ENCODE measurements around the gene THEM4.

The THEM4 gene

GRCh38 chr1:151840421-151840820, 68.9 kb downstream of the THEM4 start:
- Histone ChIP-seq H3K27me3 (ENCODE audit: insufficient read depth, low read length) (peaks cover 66% of the 10 kb centered on the region), H3K4me3 (ENCODE audit: low read length) (no peak overlapping the region), H3K9me3 (ENCODE audit: low read length) (no peaks in the 10 kb centered on the region), H3K4me1 (ENCODE audit: insufficient read depth, low read length) (peaks cover 3% of the 10 kb centered on the region), H2AFZ (ENCODE audit: low read depth, low read length) (no peak overlapping the region), H3K36me3 (ENCODE audit: insufficient read depth, low read length) (no peaks in the 10 kb centered on the region)

GRCh38 chr1:151839457-151840403, 69.6 kb downstream of the THEM4 start, which contains the start of gene C2CD4D:
C2CD4D (minus strand) TSS chr1:151839820; CDS start chr1:151838989, 831 bp downstream.
- no peaks in the 10 kb centered on the region for H3K36me3 ChIP-seq (ENCODE audit: insufficient read depth, low read length)
- no peaks in the 10 kb centered on the region for H3K9me3 ChIP-seq (ENCODE audit: low read length)
- H3K27me3 ChIP-seq (ENCODE audit: insufficient read depth, low read length): peaks cover 66% of the 10 kb centered on the region
- H3K4me1 ChIP-seq (ENCODE audit: insufficient read depth, low read length): peaks cover 3% of the 10 kb centered on the region
- H2AFZ ChIP-seq (ENCODE audit: low read depth, low read length): peak within 1 kb of the TSS; percentile 8
- peak within 1 kb of the TSS; percentile 10 for H3K4me3 ChIP-seq (ENCODE audit: low read length)

GRCh38 chr1:151839082-151839412, 70.3 kb downstream of the THEM4 start:
- Histone ChIP-seq H3K9me3 (ENCODE audit: low read length) (no peaks in the 10 kb centered on the region), H3K27me3 (ENCODE audit: insufficient read depth, low read length) (peaks cover 64% of the 10 kb centered on the region), H3K4me3 (ENCODE audit: low read length) (no peak overlapping the region), H2AFZ (ENCODE audit: low read depth, low read length) (no peak overlapping the region), H3K4me1 (ENCODE audit: insufficient read depth, low read length) (peaks cover 3% of the 10 kb centered on the region), H3K36me3 (ENCODE audit: insufficient read depth, low read length) (no peaks in the 10 kb centered on the region)

GRCh38 chr1:151838222-151839081, 70.9 kb downstream of the THEM4 start:
- Histone ChIP-seq H3K4me1 (ENCODE audit: insufficient read depth, low read length) (peaks cover 3% of the 10 kb centered on the region), H3K27me3 (ENCODE audit: insufficient read depth, low read length) (peaks cover 68% of the 10 kb centered on the region), H3K4me3 (ENCODE audit: low read length) (peak overlapping the region; percentile 10), H3K9me3 (ENCODE audit: low read length) (no peaks in the 10 kb centered on the region), H2AFZ (ENCODE audit: low read depth, low read length) (no peak overlapping the region), H3K36me3 (ENCODE audit: insufficient read depth, low read length) (no peaks in the 10 kb centered on the region)

- no peaks in the 10 kb centered on the region for H3K9me3 ChIP-seq (ENCODE audit: low read length)
- no peaks in the 10 kb centered on the region for H3K36me3 ChIP-seq (ENCODE audit: insufficient read depth, low read length)
- peak overlapping the region; percentile 10 for H3K4me3 ChIP-seq (ENCODE audit: low read length)
- peaks cover 71% of the 10 kb centered on the region for H3K27me3 ChIP-seq (ENCODE audit: insufficient read depth, low read length)
- peaks cover 3% of the 10 kb centered on the region for H3K4me1 ChIP-seq (ENCODE audit: insufficient read depth, low read length)
- H2AFZ ChIP-seq (ENCODE audit: low read depth, low read length): no peak overlapping the region
Observed at GRCh38 chr1:151837884-151838221, 71.5 kb downstream of the THEM4 start.

- no peaks in the 10 kb centered on the region for H3K9me3 ChIP-seq (ENCODE audit: low read length)
- peaks cover 77% of the 10 kb centered on the region for H3K27me3 ChIP-seq (ENCODE audit: insufficient read depth, low read length)
- no peaks in the 10 kb centered on the region for H3K36me3 ChIP-seq (ENCODE audit: insufficient read depth, low read length)
- peaks cover 3% of the 10 kb centered on the region for H3K4me1 ChIP-seq (ENCODE audit: insufficient read depth, low read length)
- no peak overlapping the region for H3K4me3 ChIP-seq (ENCODE audit: low read length)
- no peak overlapping the region for H2AFZ ChIP-seq (ENCODE audit: low read depth, low read length)
Observed at GRCh38 chr1:151837197-151837596, 72.1 kb downstream of the THEM4 start.

GRCh38 chr1:151835596-151835995, 73.7 kb downstream of the THEM4 start:
- Histone ChIP-seq H2AFZ (ENCODE audit: low read depth, low read length) (no peak overlapping the region), H3K9me3 (ENCODE audit: low read length) (no peaks in the 10 kb centered on the region), H3K27me3 (ENCODE audit: insufficient read depth, low read length) (peaks cover 72% of the 10 kb centered on the region), H3K4me1 (ENCODE audit: insufficient read depth, low read length) (no peaks in the 10 kb centered on the region), H3K4me3 (ENCODE audit: low read length) (no peak overlapping the region), H3K36me3 (ENCODE audit: insufficient read depth, low read length) (no peaks in the 10 kb centered on the region)

GRCh38 chr1:151834239-151834638, 75.1 kb downstream of the THEM4 start:
- Histone ChIP-seq H3K9me3 (ENCODE audit: low read length) (no peaks in the 10 kb centered on the region), H3K4me3 (ENCODE audit: low read length) (no peak overlapping the region), H3K4me1 (ENCODE audit: insufficient read depth, low read length) (peaks cover 5% of the 10 kb centered on the region), H2AFZ (ENCODE audit: low read depth, low read length) (no peak overlapping the region), H3K27me3 (ENCODE audit: insufficient read depth, low read length) (peaks cover 58% of the 10 kb centered on the region), H3K36me3 (ENCODE audit: insufficient read depth, low read length) (no peaks in the 10 kb centered on the region)

- Histone ChIP-seq H3K4me1 (ENCODE audit: insufficient read depth, low read length) (peaks cover 13% of the 10 kb centered on the region), H2AFZ (ENCODE audit: low read depth, low read length) (no peak overlapping the region), H3K36me3 (ENCODE audit: insufficient read depth, low read length) (no peaks in the 10 kb centered on the region), H3K27me3 (ENCODE audit: insufficient read depth, low read length) (peaks cover 49% of the 10 kb centered on the region), H3K4me3 (ENCODE audit: low read length) (no peak overlapping the region), H3K9me3 (ENCODE audit: low read length) (no peaks in the 10 kb centered on the region)
Observed at GRCh38 chr1:151833172-151833900, 76.0 kb downstream of the THEM4 start.

- H3K4me3 ChIP-seq (ENCODE audit: low read length): no peak overlapping the region
- H3K36me3 ChIP-seq (ENCODE audit: insufficient read depth, low read length): no peaks in the 10 kb centered on the region
- H3K4me1 ChIP-seq (ENCODE audit: insufficient read depth, low read length): peaks cover 15% of the 10 kb centered on the region
- peaks cover 40% of the 10 kb centered on the region for H3K27me3 ChIP-seq (ENCODE audit: insufficient read depth, low read length)
- H3K9me3 ChIP-seq (ENCODE audit: low read length): no peaks in the 10 kb centered on the region
- H2AFZ ChIP-seq (ENCODE audit: low read depth, low read length): no peak overlapping the region
Observed at GRCh38 chr1:151832318-151832980, 76.9 kb downstream of the THEM4 start.

- Histone ChIP-seq H3K4me3 (ENCODE audit: low read length) (no peak within 1 kb of the TSS), H3K4me1 (ENCODE audit: insufficient read depth, low read length) (peaks cover 15% of the 10 kb centered on the region), H3K9me3 (ENCODE audit: low read length) (no peaks in the 10 kb centered on the region), H2AFZ (ENCODE audit: low read depth, low read length) (no peak within 1 kb of the TSS), H3K36me3 (ENCODE audit: insufficient read depth, low read length) (no peaks in the 10 kb centered on the region), H3K27me3 (ENCODE audit: insufficient read depth, low read length) (peaks cover 32% of the 10 kb centered on the region)
Observed at GRCh38 chr1:151831605-151832004, 77.7 kb downstream of the THEM4 start, which contains the start of gene RORC. RORC (minus strand) TSS chr1:151831802; CDS start chr1:151831764, 38 bp downstream.

- Histone ChIP-seq H3K9me3 (ENCODE audit: low read length) (no peaks in the 10 kb centered on the region), H3K4me1 (ENCODE audit: insufficient read depth, low read length) (peaks cover 15% of the 10 kb centered on the region), H2AFZ (ENCODE audit: low read depth, low read length) (no peak overlapping the region), H3K27me3 (ENCODE audit: insufficient read depth, low read length) (peaks cover 28% of the 10 kb centered on the region), H3K4me3 (ENCODE audit: low read length) (no peak overlapping the region), H3K36me3 (ENCODE audit: insufficient read depth, low read length) (no peaks in the 10 kb centered on the region)
Observed at GRCh38 chr1:151831256-151831591, 78.1 kb downstream of the THEM4 start.
